ENCODE results near the gene SANBR. TPM values are rescaled to one million over a fixed set of nuclear protein-coding genes. Genes with fewer than 3 reads are reported as not detected.

The SANBR gene
- total and polyA plus RNA-seq, 2 donors (not counting 3 experiments of a cell fraction or from before 2014, with no cell fraction given): 5.7 to 22.9 TPM

DNA sequence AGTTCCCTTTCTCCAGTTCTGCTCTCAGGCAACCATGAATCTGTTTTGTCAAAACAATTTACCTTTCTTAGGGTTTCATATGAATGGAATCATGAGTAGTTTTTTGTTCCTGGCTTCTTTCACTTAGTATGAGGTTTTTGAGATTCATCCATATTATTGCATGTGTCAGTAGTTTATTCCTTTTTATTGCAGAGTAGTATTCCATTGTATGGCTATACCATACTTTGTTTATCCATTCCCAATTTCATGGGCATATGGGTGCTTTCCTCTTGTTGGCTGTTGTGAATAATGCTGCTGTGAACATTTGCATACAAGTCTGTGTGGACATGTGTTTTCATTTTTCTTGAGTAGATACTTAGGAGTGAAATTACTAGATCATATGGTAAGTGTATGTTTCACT is 46.0 kb downstream of the SANBR start:
- Histone ChIP-seq H3K9ac (replicated peaks; ENCODE audit: extremely low read depth, insufficient read depth, low read length) (no peak overlapping the region), H3K4me1 (ENCODE audit: control insufficient read depth, extremely low read depth, insufficient read depth, low read length) (no peaks in the 10 kb centered on the region), H3K36me3 (ENCODE audit: control insufficient read depth in 2 of 2, extremely low read depth in 1 of 2, insufficient read depth in 2 of 2, low read length in 2 of 2) (peaks cover 0 to 2% of the 10 kb centered on the region in 2 experiments), H4K20me1 (replicated peaks; ENCODE audit: control insufficient read depth, extremely low read depth, insufficient read depth, low read length) (no peaks in the 10 kb centered on the region), H3K4me2 (ENCODE audit: insufficient read depth, low read length) (no peak overlapping the region), H3K27me3 (ENCODE audit: control insufficient read depth in 2 of 2, insufficient read depth in 2 of 2, low read length in 2 of 2) (no peaks in the 10 kb centered on the region), H3K79me2 (ENCODE audit: control insufficient read depth, insufficient read depth, low read length) (no peaks in the 10 kb centered on the region), H3K27ac (ENCODE audit: insufficient read depth, low read depth, low read length) (no peak overlapping the region), H3K4me3 (replicated peaks in 1 of 3; ENCODE audit: insufficient read depth in 1 of 3, low read depth in 1 of 3, low read length in 3 of 3) (no peak overlapping the region), H2AFZ (ENCODE audit: low read depth, low read length) (no peak overlapping the region), H3K9me3 (replicated peaks; ENCODE audit: control insufficient read depth, insufficient read depth, low read length) (no peaks in the 10 kb centered on the region), H3K9me1 (replicated peaks; ENCODE audit: control insufficient read depth, extremely low read depth, insufficient read depth, low read length) (no peaks in the 10 kb centered on the region)
- intact Hi-C loops (cut with micrococcal nuclease): no loop called here
- ChIA-PET POLR2A (no interaction called here), CTCF (no interaction called here)
- TF ChIP-seq MYC (IDR thresholded peaks at IDR 0.05; ENCODE audit: low read depth, low read length): no peak
- no peak for TF ChIP-seq GATA2 (IDR thresholded peaks at IDR 0.05; ENCODE audit: insufficient read depth, insufficient read length, low read depth, low read length)
- TF ChIP-seq, protein P1, sequence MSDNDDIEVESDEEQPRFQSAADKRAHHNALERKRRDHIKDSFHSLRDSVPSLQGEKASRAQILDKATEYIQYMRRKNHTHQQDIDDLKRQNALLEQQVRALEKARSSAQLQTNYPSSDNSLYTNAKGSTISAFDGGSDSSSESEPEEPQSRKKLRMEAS (IDR thresholded peaks at IDR 0.05; ENCODE audit: insufficient read depth, insufficient read length): no peak
- no peak for TF ChIP-seq POLR2AphosphoS5 (IDR thresholded peaks at IDR 0.05; ENCODE audit: insufficient read depth, low read depth, low read length)
- no peak for TF ChIP-seq EZH2 (IDR thresholded peaks at IDR 0.05; ENCODE audit: borderline replicate concordance, low read depth, low read length, severe bottlenecking)
- TF ChIP-seq JUN (IDR thresholded peaks at IDR 0.05; ENCODE audit: borderline replicate concordance, insufficient read depth, insufficient read length, low read depth): no peak
- TF ChIP-seq, protein P2, sequence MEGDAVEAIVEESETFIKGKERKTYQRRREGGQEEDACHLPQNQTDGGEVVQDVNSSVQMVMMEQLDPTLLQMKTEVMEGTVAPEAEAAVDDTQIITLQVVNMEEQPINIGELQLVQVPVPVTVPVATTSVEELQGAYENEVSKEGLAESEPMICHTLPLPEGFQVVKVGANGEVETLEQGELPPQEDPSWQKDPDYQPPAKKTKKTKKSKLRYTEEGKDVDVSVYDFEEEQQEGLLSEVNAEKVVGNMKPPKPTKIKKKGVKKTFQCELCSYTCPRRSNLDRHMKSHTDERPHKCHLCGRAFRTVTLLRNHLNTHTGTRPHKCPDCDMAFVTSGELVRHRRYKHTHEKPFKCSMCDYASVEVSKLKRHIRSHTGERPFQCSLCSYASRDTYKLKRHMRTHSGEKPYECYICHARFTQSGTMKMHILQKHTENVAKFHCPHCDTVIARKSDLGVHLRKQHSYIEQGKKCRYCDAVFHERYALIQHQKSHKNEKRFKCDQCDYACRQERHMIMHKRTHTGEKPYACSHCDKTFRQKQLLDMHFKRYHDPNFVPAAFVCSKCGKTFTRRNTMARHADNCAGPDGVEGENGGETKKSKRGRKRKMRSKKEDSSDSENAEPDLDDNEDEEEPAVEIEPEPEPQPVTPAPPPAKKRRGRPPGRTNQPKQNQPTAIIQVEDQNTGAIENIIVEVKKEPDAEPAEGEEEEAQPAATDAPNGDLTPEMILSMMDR (IDR thresholded peaks at IDR 0.05; ENCODE audit: extremely low read depth in 1 of 2, insufficient read depth in 1 of 2, low read depth in 1 of 2, low read length in 2 of 2): no peak
- no peak for TF ChIP-seq POLR2A (IDR thresholded peaks at IDR 0.05; ENCODE audit: low read depth, low read length)
- TF ChIP-seq FOS (IDR thresholded peaks at IDR 0.05; ENCODE audit: borderline replicate concordance, insufficient read depth, low read length): no peak
- FAIRE-seq (no peak), DNase-seq (ENCODE audit: low read depth, low spot score) (no peak)
- BruUV-seq (replicated peaks): no TSS peak
- dilution Hi-C loops (cut with MboI; ENCODE audit: extremely low pct_ligation_motif_present, low sequenced_read_pairs): no loop called here

Measured in endothelial cell of umbilical vein (primary cell).